ENCODE data around the gene MAPK8IP1.

The MAPK8IP1 gene

GRCh38 chr11:45930951-45931570 is 45.6 kb downstream of the MAPK8IP1 start:
- intact Hi-C loops (cut with DNase I; ENCODE audit: low total_unique reads): no loop called here
- Histone ChIP-seq H3K27me3 (peaks cover 0 to 15% of the 10 kb centered on the region in 2 donors), H3K36me3 (peaks cover 41 to 65% (median 47%) of the 10 kb centered on the region in 3 donors), H3K4me3 (no peak overlapping the region), H3K9me3 (no peaks in the 10 kb centered on the region), H3K27ac (no peak overlapping the region), H3K4me1 (peaks cover 0 to 7% (median 0%) of the 10 kb centered on the region in 4 donors)
- DNase-seq: no peak
- no peak for TF ChIP-seq CTCF (IDR thresholded peaks at IDR 0.05)

GRCh38 chr11:45931739-45932138 is 46.3 kb downstream of the MAPK8IP1 start:
- peak in 1 of 2 donors; percentile 49 for DNase-seq
- H3K4me1 ChIP-seq: peaks cover 0 to 7% (median 0%) of the 10 kb centered on the region in 4 donors
- peaks cover 48 to 71% (median 53%) of the 10 kb centered on the region in 3 donors for H3K36me3 ChIP-seq
- H3K4me3 ChIP-seq: no peak overlapping the region
- H3K27me3 ChIP-seq: peaks cover 0 to 10% of the 10 kb centered on the region in 2 donors
- TF ChIP-seq CTCF (IDR thresholded peaks at IDR 0.05): no peak
- intact Hi-C loops (cut with DNase I; ENCODE audit: low total_unique reads): no loop called here
- H3K9me3 ChIP-seq: no peaks in the 10 kb centered on the region
- H3K27ac ChIP-seq: no peak overlapping the region

- no peaks in the 10 kb centered on the region for H3K9me3 ChIP-seq
- no peak overlapping the region for H3K27ac ChIP-seq
- H3K4me3 ChIP-seq: no peak overlapping the region
- intact Hi-C loops (cut with DNase I; ENCODE audit: low total_unique reads): no loop called here
- peaks cover 0 to 7% (median 0%) of the 10 kb centered on the region in 4 donors for H3K4me1 ChIP-seq
- peaks cover 0 to 6% of the 10 kb centered on the region in 2 donors for H3K27me3 ChIP-seq
- TF ChIP-seq CTCF (IDR thresholded peaks at IDR 0.05): no peak
- H3K36me3 ChIP-seq: peaks cover 51 to 76% (median 57%) of the 10 kb centered on the region in 3 donors
- DNase-seq: peak in 1 of 2 donors; percentile 51
Observed at GRCh38 chr11:45932217-45932616, 46.8 kb downstream of the MAPK8IP1 start.

GRCh38 chr11:45933131-45933831 is 47.8 kb downstream of the MAPK8IP1 start:
- no peak overlapping the region for H3K27ac ChIP-seq
- DNase-seq: peak in 1 of 2 donors; percentile 60
- peaks cover 0 to 7% (median 0%) of the 10 kb centered on the region in 4 donors for H3K4me1 ChIP-seq
- H3K4me3 ChIP-seq: no peak overlapping the region
- H3K27me3 ChIP-seq: peaks cover 0 to under 1% of the 10 kb centered on the region in 2 donors
- TF ChIP-seq CTCF (IDR thresholded peaks at IDR 0.05): no peak
- H3K36me3 ChIP-seq: peaks cover 61 to 79% (median 68%) of the 10 kb centered on the region in 3 donors
- intact Hi-C loops (cut with DNase I; ENCODE audit: low total_unique reads): no loop called here
- H3K9me3 ChIP-seq: no peaks in the 10 kb centered on the region

GRCh38 chr11:45933846-45934579 is 48.6 kb downstream of the MAPK8IP1 start:
- peak in 1 of 2 donors; percentile 48 for DNase-seq
- TF ChIP-seq CTCF (IDR thresholded peaks at IDR 0.05): no peak
- Histone ChIP-seq H3K27ac (no peak overlapping the region), H3K9me3 (no peaks in the 10 kb centered on the region), H3K36me3 (peaks cover 61 to 79% (median 70%) of the 10 kb centered on the region in 3 donors), H3K4me1 (peaks cover 0 to 7% (median 0%) of the 10 kb centered on the region in 4 donors), H3K27me3 (no peaks in the 10 kb centered on the region), H3K4me3 (no peak overlapping the region)
- intact Hi-C loops (cut with DNase I; ENCODE audit: low total_unique reads): no loop called here

All from tibial artery (tissue), 4 donors.